SW 1271 (cell line): Measurements from ENCODE around the gene RTF1.

Source experiments
- DNase-seq, 2 experiments: peaks; one replicate each; lab custom pipeline; 2025; lab: John Stamatoyannopoulos, UW

The RTF1 gene

GRCh38 chr15:41506796-41507341 is 90.0 kb downstream of the RTF1 start:
- no peak for DNase-seq

- DNase-seq: no peak
Observed at GRCh38 chr15:41507820-41508290, 91.0 kb downstream of the RTF1 start.

GRCh38 chr15:41510728-41511127 is 93.8 kb downstream of the RTF1 start:
- no peak for DNase-seq

- no peak for DNase-seq
Observed at GRCh38 chr15:41511331-41511898, 94.5 kb downstream of the RTF1 start.

GRCh38 chr15:41511899-41512369 is 95.0 kb downstream of the RTF1 start:
- DNase-seq: no peak

GRCh38 chr15:41512512-41512939 is 95.6 kb downstream of the RTF1 start:
- no peak for DNase-seq

GRCh38 chr15:41512940-41513505 is 96.1 kb downstream of the RTF1 start:
- DNase-seq: no peak

- no peak for DNase-seq
Observed at GRCh38 chr15:41513506-41514227, 96.8 kb downstream of the RTF1 start, which contains the start of gene LTK. Gene LTK (minus strand): TSS chr15:41513827. CDS start chr15:41513709, 118 bp downstream.

GRCh38 chr15:41517895-41518449 is 101.1 kb downstream of the RTF1 start:
- no peak for DNase-seq

GRCh38 chr15:41520636-41521035 is 103.7 kb downstream of the RTF1 start:
- no peak for DNase-seq

GRCh38 chr15:41521614-41522013 is 104.7 kb downstream of the RTF1 start:
- DNase-seq: no peak

GRCh38 chr15:41523097-41523496 is 106.2 kb downstream of the RTF1 start:
- DNase-seq: no peak

- DNase-seq: no peak
Observed at GRCh38 chr15:41530363-41530956, 113.6 kb downstream of the RTF1 start.
